RPMI8226 (cell line): Measurements from ENCODE around the gene TRABD2A.

Source experiments
- DNase-seq: peaks from one replicate; pipeline ENCODE4 v3.0.0-alpha.2; 2015

The TRABD2A gene

DNA sequence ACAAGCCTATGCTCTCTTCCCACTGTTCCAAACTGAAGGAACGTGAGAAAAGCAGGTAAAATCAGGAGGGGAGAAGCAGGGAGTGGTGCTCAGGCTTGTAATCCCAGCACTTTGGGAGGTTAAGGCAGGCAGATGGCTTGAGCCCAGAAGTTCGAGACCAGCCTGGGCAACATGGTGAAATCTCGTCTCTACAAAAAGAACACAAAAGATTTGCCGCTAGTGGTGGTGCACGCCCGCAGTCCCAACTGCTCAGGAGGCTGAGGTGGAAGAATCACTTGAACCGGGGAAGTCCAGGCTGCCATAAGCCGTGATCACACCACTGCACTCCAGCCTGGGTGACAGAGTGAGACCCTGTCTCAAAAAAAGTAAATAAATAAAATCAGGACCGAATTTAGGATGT lies 23.3 kb upstream of the TRABD2A start:
- no peak for DNase-seq

DNA sequence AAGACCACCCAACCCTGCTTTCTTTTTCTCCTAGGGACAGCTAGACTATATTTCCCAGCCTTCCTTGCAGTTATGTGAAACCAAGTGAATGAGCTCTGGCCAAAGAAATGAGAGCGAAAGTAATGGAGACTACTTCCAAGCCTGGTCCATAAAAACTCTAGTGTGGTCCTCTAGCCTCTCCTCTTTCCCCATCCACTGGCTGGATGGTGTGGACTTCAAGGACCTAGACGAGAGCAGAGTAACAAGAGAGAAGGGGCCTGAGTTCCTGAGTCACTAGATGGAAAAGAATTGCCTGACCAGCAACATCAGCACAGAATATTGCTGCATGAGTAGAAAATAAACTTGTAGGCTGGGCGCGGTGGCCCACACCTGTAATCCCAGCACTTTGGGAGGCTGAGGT lies 21.6 kb upstream of the TRABD2A start:
- no peak for DNase-seq

DNA sequence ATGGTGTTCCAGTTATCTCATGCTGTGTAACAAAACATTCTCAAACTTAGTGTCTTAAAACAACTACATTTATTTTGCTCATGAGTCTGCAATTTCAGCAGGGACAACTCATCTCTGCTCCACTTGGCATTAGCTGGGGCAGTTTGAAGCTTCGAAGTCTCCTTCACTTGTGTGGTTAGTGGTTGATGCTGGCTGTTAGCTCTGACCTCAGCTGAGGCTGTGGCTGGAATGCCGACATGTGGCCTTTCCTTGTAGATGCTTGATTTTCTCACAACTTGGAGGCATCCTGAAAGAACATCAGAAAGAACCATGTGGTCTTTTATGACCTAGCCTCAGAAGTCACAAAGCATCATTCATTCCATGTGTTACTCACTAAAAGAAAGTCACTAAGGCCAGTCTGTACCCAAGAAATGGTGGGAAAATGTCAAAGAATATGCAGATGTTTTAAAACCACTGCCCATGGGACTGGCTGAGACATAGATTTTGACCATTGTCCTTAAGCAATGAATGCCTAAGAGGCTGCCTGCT lies 20.8 kb upstream of the TRABD2A start:
- DNase-seq, result no peak

DNA sequence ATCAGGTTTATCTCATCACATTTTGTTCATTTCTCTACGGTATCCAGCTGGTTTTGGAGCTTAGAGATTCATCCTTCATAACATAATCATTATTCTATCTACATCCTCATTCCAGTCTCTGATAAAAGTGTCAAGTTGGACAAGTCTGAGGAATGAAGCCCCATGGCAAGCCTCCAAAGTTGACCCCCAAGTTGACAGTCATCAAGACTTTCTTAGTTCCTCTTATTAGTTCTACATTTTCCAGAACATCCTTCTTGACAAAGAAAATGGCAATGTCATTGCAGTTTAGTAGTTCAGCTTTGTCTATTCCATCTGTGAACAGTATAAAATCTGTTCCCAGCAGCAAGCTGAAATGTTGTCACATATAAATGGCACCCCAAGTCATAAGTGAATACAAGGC lies 20.1 kb upstream of the TRABD2A start:
- DNase-seq, result no peak

DNA sequence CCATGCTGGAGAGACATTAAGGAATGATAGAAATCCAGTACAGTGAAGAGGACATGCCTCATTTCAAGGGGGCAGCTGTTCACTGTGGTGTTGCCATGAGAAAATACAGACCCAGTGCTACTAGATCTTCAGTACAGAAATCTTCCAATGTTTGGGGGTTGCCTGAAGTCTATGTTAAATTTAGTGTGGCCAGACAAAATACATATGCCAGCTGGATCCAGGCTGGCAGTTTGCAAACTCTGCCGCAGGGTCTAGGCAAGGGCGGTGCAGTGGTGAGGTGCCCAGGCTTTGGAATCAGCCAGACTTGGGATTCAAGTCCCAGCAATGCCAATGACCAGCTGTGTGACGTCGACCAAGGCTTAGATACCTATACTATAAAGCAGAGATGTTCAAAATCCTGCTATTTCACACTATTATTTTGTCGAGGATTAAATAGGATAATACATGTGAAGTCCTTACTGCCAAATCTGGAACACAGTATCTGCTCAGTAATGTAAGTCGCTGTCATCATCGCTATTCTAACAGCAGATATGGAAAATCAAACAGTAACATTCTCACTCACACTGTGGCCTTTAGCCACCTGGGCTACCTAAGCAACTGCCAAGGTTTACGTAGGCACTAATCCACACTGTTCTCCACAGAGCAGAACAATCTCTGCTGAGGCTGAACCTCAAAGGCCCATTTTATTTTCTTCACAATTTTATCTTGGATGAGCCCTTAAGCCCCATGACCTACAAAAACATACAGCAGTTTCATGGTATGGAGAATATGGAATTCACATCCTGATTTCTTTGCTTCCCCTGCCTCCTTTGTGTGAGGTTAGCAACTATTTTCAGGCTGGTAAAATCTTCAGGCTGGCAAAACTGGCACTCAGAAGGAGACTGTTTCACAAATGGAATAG lies 18.7 kb upstream of the TRABD2A start:
- no peak for DNase-seq

DNA sequence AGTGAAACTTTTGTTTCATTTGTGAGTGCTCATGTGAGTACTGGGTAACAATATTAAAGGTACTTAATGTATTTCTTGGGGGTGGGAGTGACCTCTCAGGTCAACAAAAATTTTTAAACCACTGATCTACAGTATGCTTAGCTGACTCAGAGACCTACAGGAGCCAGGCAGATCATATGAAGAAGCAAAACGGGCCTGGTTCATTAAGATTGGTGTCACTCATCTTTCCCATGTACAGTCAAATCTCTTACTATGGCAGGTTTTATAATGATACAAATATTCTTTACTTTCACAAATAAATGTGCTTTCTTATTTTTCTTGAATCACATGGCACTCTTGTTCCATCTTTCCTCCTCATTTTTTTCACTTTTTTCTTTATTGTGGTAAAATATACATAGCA lies 16.9 kb upstream of the TRABD2A start:
- DNase-seq, result no peak

DNA sequence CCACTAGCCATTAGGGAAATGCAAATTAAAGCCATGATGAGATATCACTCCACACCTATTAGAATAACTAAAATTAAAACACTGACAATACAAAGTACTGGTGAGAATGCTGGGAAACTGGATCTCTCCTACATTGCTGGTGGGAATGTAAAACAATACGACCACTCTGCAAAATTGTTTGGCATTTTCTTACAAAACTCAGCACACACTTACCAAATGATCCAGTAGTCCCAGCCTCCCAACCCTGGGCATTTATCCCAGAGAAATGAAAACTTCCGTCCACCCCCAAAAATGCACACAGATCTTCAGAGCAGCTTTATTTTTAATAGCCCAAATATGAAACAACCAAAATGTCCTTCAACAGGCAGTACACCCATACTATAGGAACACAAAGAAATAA lies 15.7 kb upstream of the TRABD2A start:
- no peak for DNase-seq

DNA sequence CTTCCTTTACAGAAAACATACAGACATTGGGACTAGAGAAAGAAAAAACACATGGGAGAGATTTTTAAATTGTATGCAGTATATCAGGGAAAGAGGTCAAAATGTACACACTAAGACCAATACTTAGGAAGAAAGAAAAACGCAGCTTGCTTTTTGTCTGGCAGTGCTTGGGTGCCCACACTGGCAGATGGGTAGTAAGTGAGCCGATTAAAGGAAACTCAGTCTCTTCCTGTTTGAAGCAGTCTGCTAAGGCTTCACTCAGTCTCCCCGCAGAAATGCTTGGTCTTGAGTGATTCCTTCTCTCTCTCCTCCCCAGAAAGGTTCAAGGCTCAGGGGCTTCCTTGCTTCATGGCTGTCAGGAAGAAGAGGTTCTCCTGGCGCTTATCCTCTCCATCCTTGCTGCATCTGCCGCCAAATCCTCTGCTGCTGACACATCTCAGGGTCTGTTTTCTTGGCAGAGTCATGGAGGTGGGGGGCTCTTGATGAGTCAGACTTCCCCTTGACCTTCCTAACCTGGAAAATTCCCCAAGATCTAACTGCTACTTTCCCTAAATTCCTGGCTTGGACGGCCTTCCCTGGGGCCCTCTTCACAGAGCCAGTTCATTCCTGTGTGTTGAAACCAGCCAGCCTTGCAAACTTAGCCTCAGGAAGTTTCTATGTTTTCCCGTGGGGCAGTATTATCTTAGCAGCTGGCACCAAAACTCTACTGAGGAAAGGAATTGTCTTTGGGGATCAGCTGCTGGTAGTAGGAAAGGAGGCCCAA lies 14.1 kb upstream of the TRABD2A start:
- no peak for DNase-seq

DNA sequence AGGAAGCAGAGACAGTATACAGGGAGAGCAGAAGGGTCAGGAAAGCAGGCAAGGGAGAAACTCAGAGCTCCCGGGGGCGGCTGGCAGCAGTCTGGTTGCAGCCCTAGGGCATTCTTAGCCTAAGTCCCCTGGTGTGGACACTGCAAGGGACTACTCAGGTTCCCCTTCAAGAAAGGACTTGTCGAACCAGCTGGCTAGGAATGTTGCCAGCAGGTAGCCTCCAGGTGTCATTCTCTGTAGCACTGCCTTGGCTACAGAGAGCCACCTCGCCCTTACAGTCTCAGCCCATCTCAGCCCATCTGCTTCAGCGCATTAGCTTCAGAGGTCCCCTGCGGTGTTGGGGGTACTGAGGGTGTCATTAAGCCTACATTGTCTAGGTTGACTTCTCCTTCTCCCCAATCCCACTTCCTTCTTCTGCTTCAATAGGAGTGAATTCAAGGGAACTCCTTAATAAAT lies 13.3 kb upstream of the TRABD2A start:
- DNase-seq, result peak; percentile 54

DNA sequence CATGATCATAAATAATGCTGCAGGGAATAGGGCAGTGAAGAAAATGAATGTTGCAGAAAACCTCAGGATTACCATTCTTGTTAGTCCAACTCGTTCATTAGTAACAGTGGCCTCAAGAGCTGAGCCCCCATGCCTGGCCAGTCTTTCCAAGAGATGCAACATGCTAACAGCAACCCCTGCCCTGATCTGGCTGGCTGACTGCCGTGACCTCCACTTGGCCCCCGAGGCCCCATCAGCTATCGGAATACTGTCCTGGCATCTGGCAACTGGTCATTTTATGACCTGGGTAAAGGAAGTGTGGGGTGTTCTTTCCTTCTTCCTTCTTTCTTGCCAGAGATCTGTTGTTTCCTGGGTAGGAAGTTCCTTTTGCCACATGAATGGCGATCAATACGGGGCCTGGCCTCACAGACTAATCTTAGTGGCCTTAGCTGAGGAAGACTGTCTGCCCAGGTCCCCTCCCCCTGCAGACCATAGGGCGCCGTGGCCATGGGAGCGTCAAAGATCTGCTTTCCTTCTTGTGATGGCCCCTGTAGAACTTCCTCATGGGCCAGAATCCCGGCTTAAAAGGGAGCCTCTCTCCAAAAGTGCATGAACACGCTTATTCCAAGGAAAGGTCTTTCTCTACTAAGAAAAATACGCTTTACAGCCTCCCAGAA lies 10.6 kb upstream of the TRABD2A start:
- DNase-seq, result no peak

DNA sequence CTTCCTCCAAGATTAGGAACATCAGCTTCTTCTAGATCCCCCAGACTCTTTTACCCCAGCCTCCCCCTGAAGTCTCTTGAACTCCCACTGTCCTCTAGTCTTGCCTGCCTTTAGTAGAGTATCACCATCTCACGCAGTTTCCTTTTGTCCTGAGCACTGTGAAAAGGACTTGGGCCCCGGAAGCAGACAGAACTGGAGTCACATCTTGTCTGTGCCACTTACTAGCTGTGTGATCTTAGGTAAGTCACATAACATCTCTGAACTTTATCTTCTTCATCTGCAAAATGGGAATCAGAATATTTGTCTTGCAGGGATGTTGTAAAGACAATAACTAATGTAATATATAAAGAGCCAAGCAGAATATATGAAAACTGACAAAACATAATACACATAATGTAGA lies 8.4 kb upstream of the TRABD2A start:
- no peak for DNase-seq

DNA sequence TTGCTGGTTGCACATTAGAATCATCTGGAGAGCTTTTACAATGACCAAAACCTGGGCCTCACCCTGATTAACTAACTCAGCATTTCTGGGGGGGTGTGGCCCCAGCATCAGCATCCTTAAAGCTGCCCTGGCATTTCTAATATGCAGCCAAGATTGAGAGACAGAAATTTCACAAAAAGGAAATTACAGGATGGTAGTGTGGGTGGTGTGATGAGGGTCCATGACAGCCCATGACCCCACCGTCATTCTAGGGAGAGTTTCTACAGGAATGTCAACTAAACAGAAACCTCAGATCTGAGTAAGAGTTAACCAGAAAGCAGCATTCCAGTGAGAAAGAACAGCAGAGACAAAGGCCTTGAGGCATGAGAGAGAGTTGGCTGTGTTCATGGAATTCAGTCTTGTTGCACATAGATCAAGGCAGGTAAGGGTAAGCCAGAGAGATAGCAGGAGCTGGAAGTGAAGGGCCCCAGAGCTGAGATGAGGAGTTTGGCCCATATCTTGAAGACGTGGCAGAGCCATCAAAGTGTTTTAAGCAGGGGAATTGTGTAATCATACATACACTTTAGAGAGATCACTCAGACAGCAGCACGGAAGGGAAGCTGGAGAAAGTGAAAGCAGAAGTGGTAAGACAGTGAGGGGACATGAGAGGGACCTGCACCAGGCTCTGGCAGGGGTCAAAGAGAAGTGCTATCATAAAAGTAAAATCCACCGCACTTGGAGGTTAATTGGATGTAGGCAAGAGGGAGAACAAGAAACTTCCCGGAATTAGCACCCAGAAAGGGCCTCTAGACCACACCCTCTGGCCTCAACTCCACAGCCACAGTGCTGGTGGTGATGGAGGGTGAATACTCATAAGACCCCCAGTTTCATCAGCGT lies 7.8 kb upstream of the TRABD2A start:
- peak; percentile 56 for DNase-seq

DNA sequence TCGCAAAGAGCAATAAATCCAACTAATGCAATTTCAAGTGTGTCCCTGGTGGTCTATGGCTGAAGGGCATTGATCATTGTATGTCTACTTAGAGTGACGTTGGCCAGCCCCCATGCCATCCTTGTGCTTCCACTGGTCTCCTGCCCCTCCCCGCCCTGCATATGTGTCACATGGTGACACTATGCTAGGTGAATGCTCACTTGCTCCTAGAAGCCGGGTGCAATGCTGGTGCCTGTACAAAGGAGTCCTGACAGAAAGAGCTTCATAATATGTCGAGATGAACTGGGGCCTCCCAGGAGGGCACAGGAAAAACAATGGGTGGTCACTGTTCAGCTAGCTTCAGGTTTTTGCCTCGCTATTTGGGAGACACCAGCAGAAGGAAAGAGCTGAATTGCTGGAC lies 5.9 kb upstream of the TRABD2A start:
- DNase-seq, result no peak

DNA sequence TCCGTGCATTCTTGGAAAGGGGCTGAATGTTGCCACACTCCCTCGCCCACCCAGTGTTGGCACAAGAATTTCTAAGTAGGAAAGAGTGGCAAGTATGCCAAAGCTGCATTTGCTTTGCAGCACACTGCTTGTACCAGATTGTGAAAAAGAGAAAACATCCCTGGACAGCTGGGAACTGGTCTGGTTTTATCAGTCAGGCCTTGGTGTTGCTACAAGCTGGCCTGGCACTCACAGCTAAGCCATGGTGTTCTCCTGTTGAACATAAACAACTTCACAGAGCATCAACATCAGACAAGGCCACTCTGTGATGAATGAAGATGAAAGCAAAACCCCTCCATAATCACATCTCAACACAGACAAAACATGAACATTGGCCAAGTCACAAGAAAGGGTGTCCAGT lies 4.2 kb upstream of the TRABD2A start:
- DNase-seq, result no peak

DNA sequence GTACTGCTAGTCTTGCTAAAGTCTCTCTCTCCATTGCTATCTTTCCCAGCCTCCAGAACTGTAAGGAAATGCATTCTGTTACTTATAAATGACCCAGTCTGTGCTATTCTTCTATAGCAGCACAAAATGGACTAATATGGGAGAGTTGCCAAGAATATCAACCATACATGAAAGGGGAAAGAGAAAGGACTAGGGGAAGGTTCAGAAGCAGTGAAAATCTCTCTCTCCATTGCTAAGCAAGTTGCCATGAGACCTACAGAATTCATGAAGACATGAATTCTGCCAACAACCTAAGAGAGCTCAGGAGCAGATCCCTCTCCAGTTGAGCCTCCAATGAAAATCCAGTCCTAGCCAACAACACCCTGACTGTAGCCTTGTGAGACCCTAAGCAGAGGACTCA lies 3.6 kb upstream of the TRABD2A start:
- no peak for DNase-seq

DNA sequence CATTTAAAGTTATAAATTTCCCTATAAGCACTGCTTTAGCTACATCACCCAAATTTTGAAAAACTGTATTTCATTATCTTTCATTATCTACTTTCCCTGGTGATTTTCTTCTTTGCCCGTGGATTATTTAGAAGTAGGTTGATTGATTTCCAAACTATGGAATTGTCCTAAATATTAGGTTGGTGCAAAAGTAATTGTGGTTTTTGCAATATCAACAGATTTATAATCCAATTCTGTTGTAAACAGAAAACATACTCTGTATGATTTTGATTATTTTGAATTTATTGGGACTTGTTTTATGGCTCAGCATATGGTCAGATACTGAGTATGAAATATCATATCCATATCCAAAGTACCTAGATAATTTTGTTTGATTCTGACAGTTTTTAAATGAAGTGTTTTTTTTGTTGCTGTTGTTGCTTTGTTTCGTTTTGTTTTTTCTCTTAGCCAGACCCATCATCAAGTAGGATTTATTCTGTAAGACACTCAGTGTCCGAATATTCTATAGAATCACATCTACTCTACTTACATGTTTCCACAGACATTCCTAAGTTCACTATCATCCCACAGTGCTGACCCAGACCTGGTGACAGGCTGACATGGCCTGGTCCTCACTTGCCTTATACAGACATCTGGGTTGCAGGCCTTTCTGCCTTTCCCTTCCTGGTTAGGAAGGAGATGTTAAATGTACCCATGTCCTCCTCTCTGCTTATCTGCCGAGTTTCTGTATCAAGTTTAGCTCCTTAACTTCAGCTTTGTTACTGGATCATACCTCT lies 2.1 kb upstream of the TRABD2A start:
- no peak for DNase-seq

DNA sequence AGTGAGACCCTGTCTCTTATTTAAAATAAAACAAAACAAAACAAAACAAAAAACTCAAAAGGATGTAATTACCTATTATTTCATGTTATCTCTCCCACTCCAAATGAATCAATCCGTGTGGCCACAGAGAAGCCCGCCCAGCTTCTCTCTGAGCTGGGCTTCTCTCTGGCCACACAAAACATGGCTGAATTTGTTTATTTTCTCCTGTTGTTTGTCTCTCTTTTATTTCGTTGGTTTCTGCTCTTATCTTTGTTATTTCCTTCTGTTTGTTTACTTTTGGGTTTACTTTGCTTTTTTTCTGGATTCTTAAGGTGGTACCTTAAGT lies 1.5 kb upstream of the TRABD2A start:
- no peak for DNase-seq

DNA sequence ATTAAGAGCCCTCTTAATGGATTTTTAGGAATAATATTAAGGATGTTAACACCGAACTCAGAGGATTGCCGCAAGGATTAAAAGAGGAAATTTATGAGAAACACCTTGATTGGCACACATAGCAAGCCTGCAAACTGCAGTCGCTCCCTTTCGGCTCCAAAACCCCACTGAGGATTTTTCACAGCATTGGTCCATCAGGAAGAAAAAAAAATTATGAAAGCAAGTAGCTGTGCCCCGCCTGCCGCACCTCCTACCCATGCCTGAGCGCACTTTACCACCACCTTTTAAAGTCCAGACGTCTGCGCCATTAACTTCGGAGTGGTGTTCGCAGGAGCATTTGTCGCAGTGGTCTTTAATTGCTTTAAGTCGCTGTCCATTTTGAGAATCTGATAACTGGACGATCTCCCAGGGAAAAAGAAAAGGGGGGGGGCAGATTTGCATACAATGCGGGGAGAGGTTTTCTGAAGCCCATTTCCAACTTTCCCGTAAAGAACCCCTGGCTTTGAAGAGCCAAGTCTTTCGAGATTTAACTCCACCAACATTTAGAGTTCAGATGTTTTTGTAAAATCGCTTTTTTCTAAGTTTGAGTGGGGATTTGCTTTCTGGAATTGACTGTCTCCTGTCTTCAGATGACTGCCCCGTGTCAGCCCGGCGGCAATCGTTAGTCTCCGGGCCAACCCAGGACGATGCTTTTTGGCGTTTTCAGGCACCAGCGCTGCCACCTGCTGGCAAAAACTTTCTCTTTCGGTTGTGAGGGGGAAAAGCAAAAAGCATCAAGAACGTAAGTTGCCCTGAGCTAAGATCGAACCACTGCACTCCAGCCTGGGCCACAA lies 913 bp upstream of the TRABD2A start:
- DNase-seq, result peak; percentile 82

DNA sequence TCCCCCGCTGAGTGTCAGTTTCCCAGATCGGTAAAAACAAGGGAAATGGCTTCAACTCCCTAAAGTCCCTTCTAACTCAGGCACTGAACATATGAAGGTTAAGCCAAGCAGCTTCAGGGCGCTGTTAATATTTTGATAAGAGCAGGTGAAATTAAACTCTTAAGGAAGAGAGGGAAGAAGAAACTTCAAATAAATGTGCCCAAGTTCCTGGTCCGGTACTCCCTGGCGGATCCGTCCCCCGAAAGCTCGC lies 564 bp downstream of the TRABD2A start:
- no peak for DNase-seq

DNA sequence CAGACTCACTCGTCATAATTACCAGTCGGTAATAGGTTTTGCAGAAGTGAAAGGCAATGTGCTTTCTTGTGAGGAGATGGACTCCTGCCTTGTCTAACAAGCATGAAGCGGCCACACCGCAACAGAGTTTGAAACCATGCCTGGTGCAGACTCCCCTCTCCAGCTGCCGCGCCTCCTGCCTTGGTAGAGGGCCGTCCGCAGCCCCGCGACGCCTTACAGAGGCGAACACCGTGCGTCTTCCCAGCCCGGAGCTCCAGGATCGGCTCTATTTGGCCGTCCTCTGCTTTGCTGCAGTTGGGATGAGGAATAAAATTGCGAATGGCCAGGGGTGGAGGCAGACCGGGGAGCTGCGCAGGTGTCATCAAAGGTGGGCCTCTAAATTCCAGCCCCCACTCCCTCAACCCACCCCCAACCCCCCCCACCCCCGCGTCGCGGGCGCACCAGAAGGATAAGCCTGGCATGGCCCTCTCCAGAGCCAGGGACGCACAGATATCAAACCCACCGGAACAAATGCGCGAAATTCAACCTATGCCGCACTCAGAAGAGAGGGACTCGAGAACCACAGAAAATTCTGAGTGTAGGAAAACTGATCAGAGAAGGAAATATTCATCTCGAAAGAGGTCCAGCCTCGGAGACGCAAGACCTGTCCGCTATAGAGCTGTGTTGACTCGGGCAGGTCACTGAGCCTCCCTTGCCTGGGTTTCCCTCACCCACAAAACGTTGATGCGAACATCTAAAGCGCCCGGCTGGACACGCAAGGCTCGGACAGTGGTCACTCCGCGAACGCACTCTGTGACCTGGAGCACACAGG lies 1.1 kb downstream of the TRABD2A start:
- peak; percentile 61 for DNase-seq
